Gastrocnemius medialis (tissue), 4 donors: ENCODE data around the gene TTC9C. TPM values are rescaled to one million over a fixed set of nuclear protein-coding genes. Genes with fewer than 3 reads are reported as not detected.
A peak's percentile ranks its signal among the peaks of the same experiment; 100 is the strongest.
"Not testable (repeated sequence)": the region's sequence is repeated elsewhere in the genome, so short reads cannot be mapped to it uniquely, and the experiment has no call there.

Source experiments
- ATAC-seq, 2 donors: fragments of 150-250 bp; one replicate each; pipeline ENCODE4 v1.9.1; 2016
- DNase-seq, 2 donors: peaks; one replicate each; pipeline ENCODE4 v3.0.0-alpha.2; 2019
- H3K27ac ChIP-seq, 4 donors: fragments of 200-600 bp; sonication (generic); 1 replicate in 1 of 4; 2 replicates in 3 of 4; pipeline ENCODE4 v1.5.1; 2016 to 2018; ENCODE audit warnings: mild to moderate bottlenecking in 2 of 4, moderate library complexity in 1 of 4
- H3K27me3 ChIP-seq, 3 donors: fragments of 200-600 bp; sonication (generic) in 2 of 3; 1 replicate in 1 of 3; 2 replicates in 2 of 3; pipeline versions ENCODE4 v1.5.1 to v1.6.0; 2016 to 2019; ENCODE audit warnings: mild to moderate bottlenecking in 1 of 3, moderate library complexity in 1 of 3
- H3K36me3 ChIP-seq, 2 donors: fragments of 200-600 bp; sonication (generic) in 1 of 2; one replicate each; pipeline ENCODE4 v1.5.1; 2017 to 2018
- H3K4me1 ChIP-seq, 2 donors: fragments of 200-600 bp; sonication (generic) in 1 of 2; one replicate each; pipeline ENCODE4 v1.5.1; 2016 to 2017; ENCODE audit warnings: mild to moderate bottlenecking in 2 of 2
- H3K4me3 ChIP-seq, 4 donors: fragments of 200-600 bp; sonication (generic) in 3 of 4; 1 replicate in 1 of 4; 2 replicates in 3 of 4; pipeline ENCODE4 v1.5.1; 2016 to 2019; ENCODE audit warnings: mild to moderate bottlenecking in 2 of 4
- H3K9me3 ChIP-seq, 3 donors: fragments of 200-600 bp; sonication (generic) in 2 of 3; 1 replicate in 1 of 3; 2 replicates in 2 of 3; pipeline ENCODE4 v1.5.1; 2016 to 2019
- POLR2A ChIP-seq, 2 donors: fragments of 450-650 bp; IDR thresholded peaks; one replicate each; pipeline ENCODE4 v1.6.1; 2017; ENCODE audit warnings: antibody characterized with exemption in 2 of 2, mild to moderate bottlenecking in 2 of 2, moderate library complexity in 2 of 2
- in situ Hi-C, 4 donors: fragments of 200-750 bp; cut with MboI; loops; one replicate each; pipeline versions ENCODE4 v1.15.0 to v1.8.0; 2017; ENCODE audit warnings: low sequenced_read_pairs in 4 of 4
- intact Hi-C: fragments of 100-400 bp; cut with DNase I; formaldehyde crosslinking; loops from one replicate; pipeline ENCODE4 v1.15.1; 2023; ENCODE audit warnings: low total_unique reads
- total RNA-seq, 4 donors: library from RNA; depleted of rRNA; stranded (reverse); fragments of >200 nt; gene quantifications; one replicate each; pipeline versions ENCODE4 v1.1.0 to v1.2.3, GENCODE V29; 2016
- TF ChIP-seq, protein P1 (sequence below), 5 experiments: fragments of 450-650 bp in 3 of 5; fragments of 200-600 bp in 2 of 5; sonication (generic) in 2 of 5; IDR thresholded peaks in 4 of 5; conservative IDR thresholded peaks in 1 of 5; 1 replicate in 4 of 5; 2 replicates in 1 of 5; pipeline ENCODE4 v1.5.1; 2016 to 2019; ENCODE audit warnings: antibody characterized with exemption in 5 of 5, mild to moderate bottlenecking in 3 of 5, moderate library complexity in 3 of 5

Gene TTC9C
- total RNA-seq, 4 donors from 2014 or later = 11.5 to 16.3 (median 14.1) TPM

GRCh38 chr11:62726156-62726914 is 2.0 kb upstream of the TTC9C start:
- intact Hi-C loops (loop anchor here (5.0 kb wide), 1 partner anchor 131 kb away; no protein-coding TSS in a partner anchor), in situ Hi-C loops (no loop called here)
- peak overlapping the region; percentile 63 to 95 (median 80) for H3K4me3 ChIP-seq
- no peaks in the 10 kb centered on the region for H3K9me3 ChIP-seq
- TF ChIP-seq, protein P1, sequence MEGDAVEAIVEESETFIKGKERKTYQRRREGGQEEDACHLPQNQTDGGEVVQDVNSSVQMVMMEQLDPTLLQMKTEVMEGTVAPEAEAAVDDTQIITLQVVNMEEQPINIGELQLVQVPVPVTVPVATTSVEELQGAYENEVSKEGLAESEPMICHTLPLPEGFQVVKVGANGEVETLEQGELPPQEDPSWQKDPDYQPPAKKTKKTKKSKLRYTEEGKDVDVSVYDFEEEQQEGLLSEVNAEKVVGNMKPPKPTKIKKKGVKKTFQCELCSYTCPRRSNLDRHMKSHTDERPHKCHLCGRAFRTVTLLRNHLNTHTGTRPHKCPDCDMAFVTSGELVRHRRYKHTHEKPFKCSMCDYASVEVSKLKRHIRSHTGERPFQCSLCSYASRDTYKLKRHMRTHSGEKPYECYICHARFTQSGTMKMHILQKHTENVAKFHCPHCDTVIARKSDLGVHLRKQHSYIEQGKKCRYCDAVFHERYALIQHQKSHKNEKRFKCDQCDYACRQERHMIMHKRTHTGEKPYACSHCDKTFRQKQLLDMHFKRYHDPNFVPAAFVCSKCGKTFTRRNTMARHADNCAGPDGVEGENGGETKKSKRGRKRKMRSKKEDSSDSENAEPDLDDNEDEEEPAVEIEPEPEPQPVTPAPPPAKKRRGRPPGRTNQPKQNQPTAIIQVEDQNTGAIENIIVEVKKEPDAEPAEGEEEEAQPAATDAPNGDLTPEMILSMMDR (IDR thresholded peaks at IDR 0.05 in 4 of 5, conservative IDR thresholded peaks at IDR 0.05 in 1 of 5) = no peak
- DNase-seq = no peak
- H3K4me1 ChIP-seq = peaks cover 44 to 47% of the 10 kb centered on the region in 2 donors
- H3K36me3 ChIP-seq = peaks cover 3 to 27% of the 10 kb centered on the region in 2 donors
- ATAC-seq = no peak
- H3K27ac ChIP-seq = peak overlapping the region; percentile 87 to 94 (median 90)
- H3K27me3 ChIP-seq = no peaks in the 10 kb centered on the region

DNA sequence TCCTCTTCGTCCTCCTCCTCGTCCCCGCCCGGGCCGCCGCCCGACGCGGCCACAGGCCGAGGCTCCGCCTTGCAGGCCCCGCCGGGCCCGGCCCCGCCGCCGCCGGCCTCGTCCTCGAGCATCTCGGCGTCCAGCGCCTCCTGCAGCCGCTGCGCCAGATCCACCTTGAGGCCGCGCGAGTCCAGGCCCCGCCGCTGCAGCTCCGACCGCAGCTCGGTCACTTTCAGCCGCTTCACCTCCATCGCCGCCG is 1.4 kb upstream of the TTC9C start:
- peaks cover 44 to 47% of the 10 kb centered on the region in 2 donors for H3K4me1 ChIP-seq
- TF ChIP-seq, protein P1 (IDR thresholded peaks at IDR 0.05 in 4 of 5, conservative IDR thresholded peaks at IDR 0.05 in 1 of 5) = no peak
- TF ChIP-seq POLR2A (IDR thresholded peaks at IDR 0.05) = no peak
- H3K27me3 ChIP-seq = no peaks in the 10 kb centered on the region
- DNase-seq (no peak), ATAC-seq (peak in 1 of 2 donors; percentile 0)
- peak overlapping the region; percentile 63 to 95 (median 80) for H3K4me3 ChIP-seq
- intact Hi-C loops (loop anchor here (1.0 to 5.0 kb wide), 5 partner anchors 18 to 130 kb away; partner anchors contain the start of genes TMEM179B, UBXN1 and ZBTB3), in situ Hi-C loops (no loop called here)
- peaks cover 0 to 22% of the 10 kb centered on the region in 2 donors for H3K36me3 ChIP-seq
- peak overlapping the region; percentile 87 to 94 (median 90) for H3K27ac ChIP-seq
- H3K9me3 ChIP-seq = no peaks in the 10 kb centered on the region

GRCh38 chr11:62727165-62727871 is 968 bp upstream of the TTC9C start, which contains the start of gene HNRNPUL2:
TSS of gene HNRNPUL2 (minus strand) at chr11:62727457. CDS start at chr11:62727156, 301 bp downstream.
- Histone ChIP-seq H3K27me3 (no peaks in the 10 kb centered on the region), H3K4me3 (peak within 1 kb of the TSS; percentile 63 to 95 (median 80)), H3K27ac (peak within 1 kb of the TSS; percentile 87 to 94 (median 90)), H3K9me3 (no peaks in the 10 kb centered on the region), H3K4me1 (peaks cover 44 to 47% of the 10 kb centered on the region in 2 donors), H3K36me3 (peaks cover 0 to 17% of the 10 kb centered on the region in 2 donors)
- peak; percentile 97 to 99 for DNase-seq
- in situ Hi-C loops = no loop called here
- intact Hi-C loops = loop anchor here (1.0 to 5.0 kb wide), 5 partner anchors 18 to 130 kb away; partner anchors contain the start of genes TMEM179B, UBXN1 and ZBTB3
- ATAC-seq = peak; percentile 79 to 81
- TF ChIP-seq POLR2A (IDR thresholded peaks at IDR 0.05) = peak; percentile 93 to 97
- TF ChIP-seq, protein P1 (IDR thresholded peaks at IDR 0.05 in 4 of 5, conservative IDR thresholded peaks at IDR 0.05 in 1 of 5) = no peak

GRCh38 chr11:62727872-62728170 is 465 bp upstream of the TTC9C start:
- DNase-seq (peak; percentile 89 to 90), ATAC-seq (peak; percentile 87 to 89)
- Histone ChIP-seq H3K4me3 (peak overlapping the region; percentile 63 to 95 (median 80)), H3K4me1 (peaks cover 44 to 47% of the 10 kb centered on the region in 2 donors), H3K36me3 (peaks cover 0 to 16% of the 10 kb centered on the region in 2 donors), H3K9me3 (no peaks in the 10 kb centered on the region), H3K27me3 (no peaks in the 10 kb centered on the region), H3K27ac (peak overlapping the region; percentile 87 to 94 (median 90))
- no peak for TF ChIP-seq POLR2A (IDR thresholded peaks at IDR 0.05)
- TF ChIP-seq, protein P1 (IDR thresholded peaks at IDR 0.05 in 4 of 5, conservative IDR thresholded peaks at IDR 0.05 in 1 of 5) = no peak
- intact Hi-C loops (loop anchor here (1.0 to 5.0 kb wide), 5 partner anchors 19 to 129 kb away; partner anchors contain the start of genes TMEM179B, UBXN1 and ZBTB3), in situ Hi-C loops (no loop called here)

DNA sequence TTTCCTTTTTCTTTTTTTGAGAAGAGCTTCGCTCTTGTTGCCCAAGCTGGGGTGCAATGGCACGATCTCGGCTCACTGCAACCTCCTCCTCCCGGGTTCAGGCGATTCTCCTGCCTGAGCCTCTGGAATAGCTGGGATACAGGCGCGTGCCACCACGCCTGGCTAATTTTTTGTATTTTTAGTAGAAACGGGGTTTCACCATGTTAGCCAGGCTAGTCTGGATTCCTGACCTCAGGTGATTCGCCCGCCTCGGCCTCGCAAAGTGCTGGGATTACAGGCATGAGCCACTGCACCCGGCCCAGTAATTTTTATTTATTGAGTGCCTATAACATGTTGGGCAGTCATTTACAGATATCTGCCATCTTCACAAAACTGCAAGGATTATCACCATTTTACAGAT is 1.8 kb downstream of the TTC9C start:
- peak overlapping the region in 3 of 4 donors; percentile 63 to 95 (median 79) for H3K4me3 ChIP-seq
- ATAC-seq, DNase-seq, intact Hi-C loops, H3K9me3 ChIP-seq, in situ Hi-C loops, H3K27me3 ChIP-seq: not testable (repeated sequence)
- peak overlapping the region; percentile 87 to 94 (median 90) for H3K27ac ChIP-seq
- H3K36me3 ChIP-seq = peaks cover 0 to 26% of the 10 kb centered on the region in 2 donors
- H3K4me1 ChIP-seq = peaks cover 25 to 30% of the 10 kb centered on the region in 2 donors
